H9 (cell line): Measurements from ENCODE around the gene SORBS1. TPM values are rescaled to one million over a fixed set of nuclear protein-coding genes. Genes with fewer than 3 reads are reported as not detected.

Experiments
- DNase-seq: peaks from one replicate; pipeline ENCODE4 v3.0.0-alpha.2; 2017
- H2AFZ ChIP-seq: one replicate; pipeline ENCODE4 v1.6.1; 2013; ENCODE audit warnings: mild to moderate bottlenecking, low read length, control low read depth, moderate library complexity
- H2AK5ac ChIP-seq: 2 replicates; pipeline ENCODE4 v1.6.1; 2013; ENCODE audit warnings: low read length, control low read depth, mixed read lengths; ENCODE audit not compliant: insufficient read length
- H2BK120ac ChIP-seq: one replicate; pipeline ENCODE4 v1.6.1; 2013; ENCODE audit warnings: low read depth, mild to moderate bottlenecking, low read length, control low read depth, inconsistent platforms; ENCODE audit not compliant: poor library complexity, severe bottlenecking
- H2BK12ac ChIP-seq: 2 replicates; pipeline ENCODE4 v1.6.1; 2013; ENCODE audit warnings: low read length, control low read depth, mixed read lengths, low read depth; ENCODE audit not compliant: insufficient read length
- H2BK15ac ChIP-seq: 2 replicates; pipeline ENCODE4 v1.6.1; 2013; ENCODE audit warnings: low read depth, low read length, control low read depth
- H2BK20ac ChIP-seq: one replicate; pipeline ENCODE4 v1.6.1; 2013; ENCODE audit warnings: low read depth, mild to moderate bottlenecking, low read length, control low read depth, inconsistent platforms; ENCODE audit not compliant: poor library complexity, severe bottlenecking
- H2BK5ac ChIP-seq: 2 replicates; pipeline ENCODE4 v1.6.1; 2013; ENCODE audit warnings: low read length, control low read depth, mixed read lengths; ENCODE audit not compliant: insufficient read length
- H3K14ac ChIP-seq: 2 replicates; pipeline ENCODE4 v1.6.1; 2013; ENCODE audit warnings: low read length, control low read depth; ENCODE audit not compliant: insufficient read depth
- H3K18ac ChIP-seq: 2 replicates; pipeline ENCODE4 v1.6.1; 2013; ENCODE audit warnings: low read depth, mild to moderate bottlenecking, mixed read lengths, low read length, control low read depth; ENCODE audit not compliant: insufficient read length
- H3K23ac ChIP-seq: 2 replicates; pipeline ENCODE4 v1.6.1; 2013; ENCODE audit warnings: low read length, control low read depth, mixed read lengths, low read depth; ENCODE audit not compliant: insufficient read length
- H3K23me2 ChIP-seq: 2 replicates; pipeline ENCODE4 v1.6.1; 2013; ENCODE audit warnings: low read depth, mild to moderate bottlenecking, mixed read lengths, low read length, control low read depth; ENCODE audit not compliant: insufficient read length, poor library complexity, severe bottlenecking
- H3K27ac ChIP-seq: 2 replicates; pipeline ENCODE4 v1.5.1; 2013; ENCODE audit warnings: low read length, control low read depth, mixed read lengths, low read depth; ENCODE audit not compliant: insufficient read length
- H3K27me3 ChIP-seq: 2 replicates; pipeline ENCODE4 v1.6.1; 2013; ENCODE audit warnings: low read length, control low read depth, inconsistent platforms; ENCODE audit not compliant: insufficient read depth
- H3K4ac ChIP-seq: 2 replicates; pipeline ENCODE4 v1.6.1; 2013; ENCODE audit warnings: low read depth, mild to moderate bottlenecking, control low read depth, inconsistent platforms, low read length, moderate library complexity
- H3K4me1 ChIP-seq: 2 replicates; pipeline ENCODE4 v1.6.1; 2013; ENCODE audit warnings: low read length, control low read depth, inconsistent platforms; ENCODE audit not compliant: insufficient read depth
- H3K4me2 ChIP-seq: 2 replicates; pipeline ENCODE4 v1.6.1; 2013; ENCODE audit warnings: low read length, control low read depth, mixed read lengths; ENCODE audit not compliant: insufficient read length, insufficient read depth
- H3K56ac ChIP-seq: 2 replicates; pipeline ENCODE4 v1.6.1; 2013; ENCODE audit warnings: low read depth, mild to moderate bottlenecking, mixed read lengths, low read length, control low read depth; ENCODE audit not compliant: insufficient read length
- H3K79me1 ChIP-seq: 2 replicates; pipeline ENCODE4 v1.6.1; 2013; ENCODE audit warnings: low read depth, mild to moderate bottlenecking, moderate library complexity, low read length, control low read depth, inconsistent platforms; ENCODE audit not compliant: insufficient read depth, poor library complexity, severe bottlenecking
- H3K79me2 ChIP-seq: 2 replicates; pipeline ENCODE4 v1.6.1; 2013; ENCODE audit warnings: low read length, control low read depth, inconsistent platforms; ENCODE audit not compliant: insufficient read depth
- H3K9ac ChIP-seq: 2 replicates; pipeline ENCODE4 v1.6.1; 2013; ENCODE audit warnings: low read length, control low read depth, mixed read lengths; ENCODE audit not compliant: insufficient read length; ENCODE audit errors: extremely low read depth
- H3K9me3 ChIP-seq: one replicate; pipeline ENCODE4 v1.6.1; 2013; ENCODE audit warnings: low read depth, low read length, inconsistent platforms; ENCODE audit not compliant: control insufficient read depth
- H3T11ph ChIP-seq: one replicate; pipeline ENCODE4 v1.6.1; 2013; ENCODE audit warnings: mild to moderate bottlenecking, low read length, control low read depth, inconsistent platforms
- H4K20me1 ChIP-seq: one replicate; pipeline ENCODE4 v1.6.1; 2013; ENCODE audit not compliant: control insufficient read depth, insufficient read length, insufficient read depth
- H4K5ac ChIP-seq: 2 replicates; pipeline ENCODE4 v1.6.1; 2013; ENCODE audit warnings: low read depth, mild to moderate bottlenecking, mixed read lengths, low read length, control low read depth; ENCODE audit not compliant: insufficient read length
- H4K8ac ChIP-seq: replicated peaks from 2 replicates; pipeline ENCODE4 v1.6.1; 2013; ENCODE audit warnings: low read length, control low read depth, mixed read lengths, low read depth; ENCODE audit not compliant: insufficient read length
- H4K91ac ChIP-seq: 2 replicates; pipeline ENCODE4 v1.6.1; 2013; ENCODE audit warnings: low read depth, mild to moderate bottlenecking, moderate library complexity, mixed read lengths, low read length, control low read depth; ENCODE audit not compliant: insufficient read length
- H3K27ac Mint-ChIP-seq, 3 experiments: 2 replicates in 2 of 3; 3 replicates in 1 of 3; pipeline ENCODE4 v1.8.0; 2020 to 2021; ENCODE audit warnings: mixed read lengths in 3 of 3, mild to moderate bottlenecking in 1 of 3, moderate library complexity in 1 of 3
- H3K27me3 Mint-ChIP-seq: 2 replicates; pipeline ENCODE4 v1.8.0; 2021; ENCODE audit warnings: low read depth, mild to moderate bottlenecking, moderate library complexity, mixed read lengths
- H3K36me3 Mint-ChIP-seq, 3 experiments: 2 replicates in 2 of 3; 3 replicates in 1 of 3; pipeline ENCODE4 v1.8.0; 2020 to 2021; ENCODE audit warnings: low read depth in 3 of 3, mixed read lengths in 3 of 3; ENCODE audit not compliant: insufficient read depth in 1 of 3
- H3K4me1 Mint-ChIP-seq, 2 experiments: 2 replicates each; pipeline ENCODE4 v1.8.0; 2020; ENCODE audit warnings: mixed read lengths in 2 of 2
- H3K4me3 Mint-ChIP-seq, 2 experiments: 2 replicates in 1 of 2; 3 replicates in 1 of 2; pipeline ENCODE4 v1.8.0; 2020 to 2021; ENCODE audit warnings: mild to moderate bottlenecking in 2 of 2, mixed read lengths in 2 of 2, moderate library complexity in 1 of 2
- H3K9me3 Mint-ChIP-seq, 2 experiments: 2 replicates in 1 of 2; 3 replicates in 1 of 2; pipeline ENCODE4 v1.8.0; 2020; ENCODE audit warnings: mild to moderate bottlenecking in 2 of 2, mixed read lengths in 2 of 2, moderate library complexity in 1 of 2
- CTCF ChIP-seq: fragments of 200-600 bp; sonication (generic); conservative IDR thresholded peaks from 3 replicates; pipeline ENCODE4 v1.8.0; 2021; ENCODE audit warnings: antibody characterized with exemption, mild to moderate bottlenecking
- WGBS: extraction: QIAGEN DNeasy Blood & Tissue Kit; methylation state at CpG from one replicate; pipeline ENCODE4 v1.1.7; 2013; ENCODE audit warnings: missing lambda C conversion rate, low lambda C conversion rate, mixed read lengths; ENCODE audit not compliant: insufficient read length; ENCODE audit errors: extremely low coverage; 5-methylcytosine and 5-hydroxymethylcytosine counted together
- total RNA-seq: library from RNA; stranded (reverse); gene quantifications from 2 replicates; pipeline ENCODE4 v1.2.1, GENCODE V29; 2021

SORBS1 gene
- total RNA-seq, 1 experiment from 2014 or later = 24.3 TPM

- Histone ChIP-seq H3K79me1 (no peaks in the 10 kb centered on the region), H2AK5ac (no peak overlapping the region), H3K4ac (no peak overlapping the region), H3T11ph (no peak overlapping the region), H2BK15ac (no peak overlapping the region), H3K9ac (no peak overlapping the region), H4K8ac (no peak overlapping the region), H3K18ac (no peak overlapping the region), H4K91ac (no peak overlapping the region), H2AFZ (no peak overlapping the region), H3K56ac (no peak overlapping the region), H2BK5ac (no peak overlapping the region), H3K27ac (no peak overlapping the region), H3K4me2 (no peak overlapping the region), H4K20me1 (no peaks in the 10 kb centered on the region), H2BK12ac (no peak overlapping the region), H3K23ac (no peak overlapping the region), H2BK20ac (no peak overlapping the region), H3K9me3 (no peaks in the 10 kb centered on the region), H3K79me2 (no peaks in the 10 kb centered on the region; the same call in 1 of the 2 replicates), H3K14ac (peak overlapping the region; percentile 26; the same call in 1 of the 2 replicates), H2BK120ac (no peak overlapping the region), H3K27me3 (no peaks in the 10 kb centered on the region), H3K23me2 (no peaks in the 10 kb centered on the region), H4K5ac (no peak overlapping the region), H3K4me1 (peaks cover 17% of the 10 kb centered on the region)
- TF ChIP-seq CTCF = no peak
- no CpG with 5 or more reads among the region's 2 CpGs for WGBS
- H3K4me3 Mint-ChIP-seq = no peak overlapping the region
- DNase-seq = no peak
- H3K27me3 Mint-ChIP-seq = peaks cover 1% of the 10 kb centered on the region; the same call in 1 of the 2 replicates
- peak overlapping the region in 1 of 3 experiments; percentile 72; a peak in 1 of 7 replicates for H3K27ac Mint-ChIP-seq
- peaks cover 31 to 33% of the 10 kb centered on the region in 2 experiments for H3K4me1 Mint-ChIP-seq
- H3K36me3 Mint-ChIP-seq = no peaks in the 10 kb centered on the region
- no peaks in the 10 kb centered on the region; a peak in 1 of 5 replicates for H3K9me3 Mint-ChIP-seq
Observed at GRCh38 chr10:95531994-95532399, 29.2 kb downstream of the SORBS1 start.
